NCI-H146 treated with DMSO at 0.1 percent for 48 hours (cell line): Measurements from ENCODE around the gene NAA11.
"Not testable (repeated sequence)": the region's sequence is repeated elsewhere in the genome, so short reads cannot be mapped to it uniquely, and the experiment has no call there.

Experiments
- DNase-seq: peaks from one replicate; lab custom pipeline; 2025; ENCODE audit not compliant: unreplicated experiment; lab: John Stamatoyannopoulos, UW

The NAA11 gene

DNA sequence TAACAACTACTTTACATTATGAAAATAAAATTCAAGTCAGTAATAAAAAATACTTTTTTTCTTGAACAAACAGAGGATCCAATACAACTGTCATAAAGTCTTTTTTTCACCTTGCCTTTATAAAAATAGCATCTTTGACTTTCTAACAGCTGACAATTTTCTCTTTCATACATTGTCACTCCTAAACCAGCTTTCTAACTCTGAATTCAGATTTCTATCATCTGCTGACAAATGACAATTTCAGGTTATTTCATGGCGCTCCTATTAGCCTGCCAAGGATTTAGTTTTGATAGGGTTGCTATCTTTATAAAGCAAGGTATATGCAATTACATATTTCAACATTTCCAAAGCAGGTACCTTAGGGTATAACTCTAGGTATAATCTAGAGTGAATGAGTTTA is 14.6 kb downstream of the NAA11 start:
- DNase-seq, result no peak

DNA sequence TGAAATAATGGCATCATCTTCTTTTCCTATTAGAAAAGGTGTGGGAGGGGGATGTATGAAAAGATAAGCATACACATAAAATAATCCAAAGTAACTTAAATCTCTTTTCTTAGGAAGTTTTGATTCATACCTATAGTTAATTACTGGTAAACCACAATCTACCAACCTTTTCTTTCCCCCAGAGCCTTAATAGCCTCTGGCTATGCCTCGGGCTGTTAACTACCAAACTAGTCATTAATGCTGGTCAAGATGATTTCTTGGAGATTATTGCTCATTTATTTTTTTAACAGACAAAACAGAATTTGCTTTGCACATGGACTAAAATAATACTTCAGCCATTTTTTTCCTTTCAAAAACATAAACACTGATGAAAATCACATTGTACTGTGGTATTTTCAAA is 16.9 kb downstream of the NAA11 start:
- peak; percentile 26 for DNase-seq

DNA sequence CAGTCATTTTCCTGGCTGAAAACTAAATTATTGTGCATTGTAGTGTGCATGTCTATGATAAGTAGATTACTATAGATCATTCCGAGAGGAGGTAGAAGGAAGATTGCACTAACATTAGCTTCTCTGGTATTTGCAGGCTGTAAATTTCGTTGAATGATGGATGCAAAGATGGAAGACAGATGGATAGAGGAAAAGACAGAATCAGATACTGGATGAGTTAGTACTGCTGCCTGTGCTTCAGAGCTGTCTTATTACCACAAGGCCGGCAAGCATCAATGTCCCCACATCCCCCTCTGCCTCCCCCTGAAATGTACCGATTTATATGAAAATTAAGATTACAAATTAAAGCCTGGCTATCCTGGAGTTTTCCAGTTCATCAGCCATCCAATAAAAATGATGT is 17.7 kb downstream of the NAA11 start:
- DNase-seq, result no peak

DNA sequence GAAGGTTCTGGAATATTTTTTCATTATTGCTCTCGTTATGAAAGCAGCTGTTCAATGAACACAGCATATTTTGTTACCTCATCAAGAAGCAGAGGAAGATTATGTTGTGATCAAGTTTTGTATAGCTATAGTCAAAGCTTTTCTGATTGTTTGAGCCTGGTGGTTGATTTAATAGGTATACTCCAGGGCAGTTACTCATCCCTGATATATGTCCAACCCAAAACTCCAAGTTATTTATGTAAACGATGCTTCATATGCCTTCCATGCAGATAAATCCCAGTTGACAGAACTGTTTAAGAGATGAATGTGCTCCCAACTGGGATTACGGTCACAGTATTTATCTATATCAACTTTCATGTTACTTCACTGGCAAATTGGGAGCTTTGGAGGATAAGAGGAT is 19.1 kb downstream of the NAA11 start:
- no peak for DNase-seq

DNA sequence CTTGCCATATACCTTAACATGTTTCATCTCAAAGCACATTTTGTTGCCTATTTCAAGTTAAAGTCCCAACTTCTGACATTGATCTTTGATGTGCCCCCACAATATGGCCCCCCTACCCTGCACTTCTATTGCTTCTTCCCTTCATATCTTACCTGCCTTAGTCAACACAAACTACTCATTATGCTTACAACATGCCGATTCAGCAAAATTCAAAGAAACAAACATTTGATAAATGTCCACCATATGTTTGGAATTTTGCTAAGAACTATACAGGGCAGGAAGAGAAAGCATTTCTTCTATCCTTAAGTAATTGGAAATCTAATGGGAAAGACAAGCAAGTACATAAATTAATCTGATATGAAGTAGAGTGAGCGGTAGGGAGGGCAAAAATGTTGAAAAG is 25.6 kb downstream of the NAA11 start:
- DNase-seq, result no peak

DNA sequence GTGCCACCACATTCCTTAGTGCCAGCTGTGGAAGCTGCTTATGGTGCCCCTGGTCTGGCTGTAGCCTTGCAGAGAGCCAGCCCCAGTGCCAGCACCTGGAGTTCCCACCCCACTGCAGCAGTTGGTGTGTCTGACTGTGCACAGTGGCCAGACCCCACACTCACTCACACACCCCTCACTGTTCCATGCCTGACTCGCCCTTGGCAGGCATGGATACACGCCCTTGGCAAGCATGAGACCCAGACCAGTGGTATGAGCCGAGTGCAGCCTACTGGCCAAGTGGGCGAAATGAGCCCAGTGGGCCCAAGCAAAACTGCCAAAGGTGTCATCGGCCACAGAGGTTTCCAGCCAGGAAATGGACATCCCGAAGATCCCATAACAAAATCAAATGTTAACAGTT is 27.4 kb downstream of the NAA11 start:
- DNase-seq, result no peak

DNA sequence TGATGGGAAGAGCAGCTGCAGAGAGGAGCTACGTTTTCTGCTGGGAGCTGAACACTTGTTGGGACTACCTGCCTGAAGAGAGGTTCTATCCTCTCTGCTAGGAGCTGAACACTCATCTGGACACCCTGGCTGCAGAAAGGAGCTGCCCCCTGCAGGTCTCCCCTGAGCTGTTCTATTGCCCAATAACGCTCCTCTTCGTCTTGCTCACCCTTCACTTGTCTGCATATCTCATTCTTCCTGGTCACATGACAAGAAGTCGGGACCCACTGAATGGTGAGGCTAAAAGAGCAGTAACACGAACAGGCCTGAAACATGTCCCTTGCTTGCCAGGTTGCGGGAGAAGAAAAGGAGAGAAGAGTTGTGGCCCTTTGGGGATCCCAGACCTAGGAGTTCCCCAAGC is 27.8 kb downstream of the NAA11 start:
- no peak for DNase-seq

DNA sequence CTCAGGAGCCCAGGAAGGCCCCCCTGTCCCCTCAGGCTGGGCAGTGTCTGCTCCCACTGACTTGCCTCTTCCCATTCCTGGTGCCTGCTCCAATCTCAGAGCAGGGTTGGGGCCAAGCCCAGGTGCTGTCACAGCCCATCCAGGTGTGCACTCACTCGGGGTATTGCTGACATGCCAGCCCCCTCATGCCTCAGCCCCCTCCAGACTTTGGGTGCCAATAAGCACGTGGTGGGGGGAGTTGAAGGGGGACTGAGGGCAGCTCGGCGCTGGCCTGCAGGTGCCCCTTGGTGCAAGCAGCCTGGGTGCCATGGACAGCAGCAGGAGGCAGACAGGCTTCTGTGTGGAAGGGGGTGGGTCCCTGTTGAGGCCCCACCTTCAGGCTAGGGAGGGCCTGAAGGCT is 28.4 kb downstream of the NAA11 start:
- no peak for DNase-seq

DNA sequence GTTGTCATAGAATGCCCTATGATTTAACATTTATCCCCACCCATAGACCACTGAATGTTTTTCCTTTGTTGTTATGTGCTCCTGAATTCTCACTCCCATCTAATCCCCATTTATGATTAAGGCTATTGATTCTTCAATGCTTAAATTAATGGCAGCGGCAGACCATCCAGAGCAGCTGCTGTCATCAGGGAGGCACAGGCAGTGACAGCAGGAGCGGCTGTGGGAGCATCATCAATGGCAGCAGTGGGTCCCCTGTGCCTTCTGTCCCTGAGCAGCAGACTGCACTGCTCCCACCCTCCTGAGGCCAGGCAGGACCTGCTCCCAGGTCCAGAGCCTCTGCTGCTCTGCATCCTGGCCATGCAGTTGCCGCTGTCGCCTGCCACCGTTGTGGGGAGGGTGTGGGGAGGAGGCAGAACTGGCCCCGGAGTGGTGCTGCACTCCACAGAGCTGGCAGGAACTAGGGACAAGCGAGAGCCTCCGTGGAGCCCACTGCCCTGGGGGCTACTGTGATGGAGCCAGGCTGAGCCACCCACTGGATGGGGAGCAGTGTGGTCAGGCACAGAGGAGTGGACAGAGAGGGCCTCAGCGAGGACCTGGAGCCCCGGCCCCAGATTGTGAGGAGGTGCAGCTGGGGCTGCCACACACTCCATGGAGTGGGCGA is 29.0 kb downstream of the NAA11 start:
- no peak for DNase-seq

DNA sequence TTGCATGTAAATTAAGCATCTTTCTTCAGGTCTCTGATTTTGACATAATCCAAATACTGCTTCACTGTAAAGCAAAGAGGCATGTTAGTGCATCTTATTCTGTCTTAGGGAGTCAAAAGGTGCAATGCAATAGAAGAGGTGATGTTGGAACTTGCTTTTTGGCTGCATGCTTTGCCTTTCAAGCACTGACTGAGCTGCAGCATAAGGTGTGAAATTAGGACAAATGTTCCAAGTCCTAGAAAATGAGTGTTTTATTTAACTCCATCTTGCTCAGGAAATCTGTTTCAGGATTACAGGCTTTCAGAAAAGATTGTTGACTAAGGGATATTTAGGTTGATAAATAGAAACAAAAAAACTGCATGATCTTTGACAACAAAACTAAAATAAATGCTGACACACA is 30.8 kb downstream of the NAA11 start:
- no peak for DNase-seq

DNA sequence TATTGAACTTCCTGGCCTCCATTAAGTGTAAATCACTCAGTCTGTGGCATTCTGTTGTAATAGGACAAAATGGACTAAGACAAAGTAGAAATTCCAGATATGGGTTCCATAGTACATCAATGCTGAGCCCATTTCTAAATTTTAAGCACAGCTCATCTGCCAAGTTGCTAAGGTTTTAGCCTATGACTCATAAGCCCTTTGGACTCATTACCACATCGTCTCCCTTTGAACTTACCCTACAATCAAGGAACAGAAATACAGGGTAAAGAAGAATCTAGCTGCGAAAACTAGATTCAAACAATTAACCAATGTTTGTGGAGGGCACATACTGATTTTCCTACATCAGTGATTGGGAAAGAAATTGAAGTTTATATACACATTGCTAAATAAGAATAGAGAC is 31.8 kb downstream of the NAA11 start:
- DNase-seq, result no peak

DNA sequence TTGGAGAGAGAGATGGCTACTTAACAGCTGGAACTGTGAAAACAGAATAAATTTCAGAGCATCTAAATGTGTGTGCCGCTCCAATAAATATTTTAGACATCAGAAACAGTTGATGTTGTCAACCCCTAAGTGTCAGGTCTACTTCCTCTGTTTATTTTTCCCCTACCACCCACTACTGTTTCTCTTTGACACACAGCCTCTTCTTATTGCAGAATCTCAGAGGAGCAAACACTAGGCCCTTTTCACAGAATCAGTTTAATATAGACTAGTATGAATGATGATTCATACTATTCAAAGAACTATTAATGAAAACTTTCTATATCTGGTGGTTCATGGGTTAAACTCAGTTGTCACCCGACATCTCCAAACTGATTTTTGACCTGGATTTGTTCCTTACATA is 33.9 kb downstream of the NAA11 start:
- DNase-seq, result no peak

DNA sequence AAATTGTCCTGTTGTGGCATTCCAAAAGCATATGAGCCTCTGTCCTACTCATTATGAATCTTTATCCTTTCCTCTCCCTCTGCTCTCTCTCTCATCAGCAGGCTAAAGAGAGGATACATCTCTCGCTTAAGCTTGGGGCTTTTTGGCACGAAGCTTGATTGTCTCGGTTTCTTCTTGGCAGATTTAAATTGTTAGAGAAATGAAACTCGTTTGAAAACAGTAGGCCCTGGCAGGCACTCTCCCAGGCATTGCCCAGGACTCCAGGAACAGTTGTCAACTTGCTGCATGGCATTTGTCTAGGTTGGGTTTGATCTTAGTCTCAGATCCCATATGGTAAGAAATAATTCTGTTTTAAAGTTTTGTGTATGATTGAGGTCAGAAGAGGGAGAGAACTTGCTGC is 35.5 kb downstream of the NAA11 start:
- no peak for DNase-seq

DNA sequence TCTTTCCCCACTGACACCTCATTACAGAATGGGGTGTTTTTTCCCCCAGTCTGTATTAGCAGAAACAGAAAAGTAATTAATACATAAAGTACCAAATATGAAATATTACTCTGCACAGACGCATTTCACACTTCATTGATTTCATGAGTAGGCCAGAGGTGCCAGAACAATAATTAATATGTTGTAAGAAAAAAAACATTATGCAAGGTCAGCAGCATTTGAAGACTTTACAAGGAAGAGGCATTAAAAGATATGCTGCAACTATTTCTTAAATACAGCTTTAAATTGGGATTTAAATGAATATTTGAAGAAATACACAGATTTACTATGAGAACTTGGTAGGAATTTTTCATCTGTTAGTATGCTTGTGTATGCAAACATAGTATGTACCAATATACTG is 37.7 kb downstream of the NAA11 start:
- DNase-seq, result no peak

DNA sequence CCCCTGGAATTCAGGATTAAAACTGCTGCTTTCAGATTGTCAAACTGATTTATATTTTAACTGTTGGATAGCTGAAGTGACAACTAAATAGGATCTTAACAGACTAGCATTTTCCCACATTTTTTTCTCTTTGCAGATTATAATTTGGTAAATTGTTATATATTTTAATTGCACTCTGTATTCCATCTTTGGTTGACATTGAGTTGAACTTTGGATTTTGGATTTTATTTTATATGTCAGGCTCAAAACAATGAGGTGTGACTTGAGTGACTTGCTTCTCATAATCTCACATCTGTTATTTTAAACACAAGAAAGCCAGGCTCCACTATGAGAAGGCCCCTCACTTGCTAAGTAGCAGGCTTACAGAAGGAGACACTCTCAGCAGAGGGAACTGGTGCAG is 38.1 kb downstream of the NAA11 start:
- no peak for DNase-seq

DNA sequence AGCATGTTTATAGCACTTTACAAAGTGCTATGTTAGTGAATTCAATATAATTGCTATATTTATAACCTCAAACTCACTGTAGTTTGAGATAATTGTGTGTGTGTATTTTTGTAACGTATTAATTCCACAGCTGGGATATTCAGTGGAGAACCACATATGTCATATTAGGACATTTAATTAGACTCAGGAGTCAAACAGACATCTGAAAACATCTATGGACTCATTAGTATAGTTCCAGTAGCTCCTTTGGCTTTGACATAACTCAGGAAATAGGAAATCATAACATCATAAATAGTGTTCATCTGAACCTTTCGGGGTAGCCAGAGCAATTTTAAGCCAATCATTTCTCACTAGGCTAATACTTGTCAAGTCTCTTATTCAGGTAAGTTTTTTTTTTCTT is 38.8 kb downstream of the NAA11 start:
- no peak for DNase-seq

DNA sequence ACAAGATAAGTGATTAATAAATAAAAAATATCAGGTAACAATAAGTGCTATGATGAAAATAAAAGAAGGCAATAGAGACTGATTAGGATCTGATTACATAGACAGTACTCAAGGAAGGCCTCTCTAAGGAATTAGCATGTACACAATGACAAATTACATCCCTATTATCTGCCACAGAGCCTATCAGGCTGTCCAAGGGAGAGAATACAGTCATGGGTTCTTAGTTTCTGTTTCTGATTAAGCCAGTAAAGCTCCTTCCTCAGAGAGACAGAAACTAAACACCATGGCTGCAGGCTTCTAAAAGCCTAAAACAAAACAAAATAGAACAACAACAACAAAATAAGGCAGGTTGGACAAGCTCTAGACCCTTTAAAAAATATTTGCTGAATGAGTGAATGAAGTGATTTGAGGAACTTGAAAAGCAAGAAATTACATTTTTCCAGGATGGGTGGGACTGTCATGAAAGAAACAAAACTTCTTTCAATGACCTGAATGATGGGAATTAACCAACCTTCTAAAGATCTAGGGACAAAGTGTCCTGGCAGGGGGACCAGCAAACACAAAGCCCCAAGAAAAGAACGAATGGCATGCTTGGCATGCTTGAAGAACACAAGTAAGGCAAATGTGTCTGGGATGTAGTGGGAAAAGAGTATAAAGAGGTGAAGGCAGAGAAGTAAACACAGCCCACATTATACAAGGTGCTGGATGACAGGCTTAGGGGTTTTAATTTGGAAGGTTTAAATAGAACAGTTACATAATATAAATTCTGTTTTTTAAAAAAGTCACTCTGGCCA is 44.1 kb downstream of the NAA11 start:
- no peak for DNase-seq

DNA sequence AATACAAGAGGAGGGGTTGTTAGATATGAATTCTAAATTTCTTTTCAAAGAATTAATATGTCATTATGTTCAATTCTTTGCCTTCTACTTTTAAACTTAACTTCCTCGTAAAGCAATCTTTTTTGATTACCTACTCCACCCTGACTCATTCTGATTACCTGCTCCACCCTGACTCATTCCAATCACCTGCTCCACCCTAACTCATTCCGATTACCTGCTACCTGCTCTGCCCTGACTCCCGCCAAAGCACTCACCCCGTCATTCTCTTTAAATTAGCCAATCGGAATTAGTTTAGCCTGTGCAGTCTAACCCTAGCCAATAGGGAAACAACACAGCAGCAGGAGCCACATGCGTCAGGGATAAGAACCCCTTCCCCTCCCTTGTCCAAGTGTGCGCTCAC is 48.4 kb downstream of the NAA11 start:
- DNase-seq, result not testable (repeated sequence)

DNA sequence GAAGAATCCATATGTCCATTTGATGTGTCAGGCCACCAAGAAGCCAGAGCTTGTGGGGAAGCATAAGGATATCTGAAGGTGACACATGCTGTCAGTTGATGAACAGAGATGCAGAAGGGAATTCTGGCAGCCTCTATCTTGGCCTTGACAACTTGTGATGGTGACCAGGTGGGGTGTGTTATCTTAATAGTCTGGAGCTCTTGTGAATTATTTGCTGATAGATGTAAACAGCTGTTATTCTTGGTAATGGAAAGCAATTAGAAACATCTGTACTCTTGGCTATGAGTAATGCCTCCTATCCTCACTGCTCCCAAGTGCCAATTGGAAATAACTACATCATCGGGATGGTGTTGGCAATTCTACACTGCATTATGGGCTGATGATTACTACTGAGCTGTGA is 51.9 kb downstream of the NAA11 start:
- DNase-seq, result no peak

DNA sequence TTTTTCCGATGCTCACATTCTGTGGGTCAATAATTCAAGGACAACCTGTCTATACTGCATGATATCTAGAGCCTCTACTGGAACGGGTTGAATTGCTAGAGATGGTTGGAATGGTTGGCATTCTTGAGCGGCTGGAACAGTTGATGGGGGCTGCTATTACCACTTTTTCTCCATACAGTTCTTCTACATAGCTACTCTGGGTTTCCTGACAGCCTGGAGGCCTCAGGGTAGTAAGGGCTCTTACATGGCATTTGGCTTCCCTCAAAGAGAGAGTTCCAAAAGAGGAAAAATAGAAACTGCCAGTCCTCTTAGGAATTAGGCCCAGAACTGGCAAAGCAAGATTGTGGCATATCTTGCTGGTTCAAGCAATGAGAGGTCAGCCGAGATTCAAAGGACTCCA is 53.1 kb downstream of the NAA11 start:
- DNase-seq, result no peak

DNA sequence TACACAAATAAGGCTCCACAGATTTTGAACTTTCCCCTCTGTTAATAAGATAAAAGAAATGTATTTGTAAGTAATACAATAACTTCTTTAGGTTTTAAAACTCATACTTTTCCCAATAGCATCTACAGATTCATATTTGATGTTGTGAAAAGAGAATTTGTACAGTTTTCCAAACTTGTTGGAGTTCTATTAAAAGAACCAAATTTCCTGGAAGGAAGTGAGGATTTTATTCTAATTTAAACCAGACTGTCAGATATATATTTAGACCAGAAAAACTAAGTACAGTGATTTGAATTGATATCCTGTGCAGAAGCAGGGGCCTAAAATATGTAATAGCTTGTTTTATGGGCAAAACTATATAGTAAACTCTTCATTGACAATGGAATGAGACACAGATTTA is 53.7 kb downstream of the NAA11 start:
- DNase-seq, result no peak

DNA sequence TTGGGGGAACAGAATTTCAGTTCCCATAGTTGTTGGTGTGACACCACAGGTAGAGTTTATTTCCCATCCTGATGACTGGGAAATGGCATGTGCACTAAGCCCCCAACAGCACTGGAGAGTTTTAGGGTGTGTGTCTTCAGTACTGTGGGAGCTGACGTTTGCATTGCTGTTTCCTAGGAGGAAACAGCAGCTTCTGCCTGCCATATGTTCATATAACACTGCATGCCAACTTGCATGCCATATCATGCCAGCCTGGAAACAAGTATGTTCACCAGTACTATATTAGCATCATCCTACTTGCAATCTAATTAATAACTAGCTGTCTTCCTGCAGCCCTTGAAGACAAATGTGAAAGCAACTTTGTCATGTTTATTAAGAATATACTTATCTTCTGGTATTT is 58.2 kb downstream of the NAA11 start:
- no peak for DNase-seq
